ENCODE data around the gene ZNF862. TPM values are rescaled to one million over a fixed set of nuclear protein-coding genes. Genes with fewer than 3 reads are reported as not detected.
"Not testable (repeated sequence)": the region's sequence is repeated elsewhere in the genome, so short reads cannot be mapped to it uniquely, and the experiment has no call there.

ZNF862 gene
- total RNA-seq, 1 donor from 2014 or later, result 5.4 TPM

DNA sequence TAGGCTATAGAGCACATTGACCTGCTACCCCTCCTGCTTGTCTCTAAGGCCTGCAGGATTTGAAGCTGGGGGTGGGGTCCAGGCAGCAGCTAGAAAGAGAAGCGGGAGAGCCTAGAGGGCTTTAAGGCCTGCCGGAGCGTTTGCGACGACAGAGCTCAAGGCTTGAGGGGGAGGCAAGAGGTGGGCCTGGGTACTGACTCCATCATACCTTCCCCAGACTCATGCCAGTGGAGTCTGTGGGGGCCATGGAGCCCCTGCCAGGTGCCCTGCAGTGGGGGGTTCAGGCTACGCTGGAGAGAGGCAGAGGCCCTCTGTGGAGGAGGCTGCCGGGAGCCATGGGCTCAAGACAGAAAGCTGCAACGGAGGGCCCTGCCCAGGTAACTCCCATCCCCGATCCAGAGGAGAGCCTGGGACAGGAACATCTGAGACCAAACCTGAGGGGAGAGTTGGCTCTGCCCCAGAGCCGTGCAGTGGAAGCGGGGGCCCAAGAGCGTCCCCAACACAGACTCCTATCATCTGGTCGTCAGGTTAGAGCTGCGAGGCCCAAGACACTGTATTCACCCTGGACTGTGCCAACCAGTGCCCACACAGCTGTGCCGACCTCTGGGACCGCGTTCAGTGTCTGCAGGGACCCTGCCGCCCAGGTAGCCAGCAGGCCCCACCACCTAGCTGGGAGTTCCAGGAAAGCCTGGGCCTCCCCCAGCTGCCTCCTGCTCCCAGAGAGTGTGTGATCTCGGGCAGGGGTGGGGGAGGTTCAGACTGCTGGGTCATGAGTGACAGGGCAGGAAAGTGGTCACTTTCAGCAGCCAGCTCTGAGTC is 13.2 kb upstream of the ZNF862 start:
- no peak for DNase-seq (ENCODE audit: low read depth in 2 of 2)

DNA sequence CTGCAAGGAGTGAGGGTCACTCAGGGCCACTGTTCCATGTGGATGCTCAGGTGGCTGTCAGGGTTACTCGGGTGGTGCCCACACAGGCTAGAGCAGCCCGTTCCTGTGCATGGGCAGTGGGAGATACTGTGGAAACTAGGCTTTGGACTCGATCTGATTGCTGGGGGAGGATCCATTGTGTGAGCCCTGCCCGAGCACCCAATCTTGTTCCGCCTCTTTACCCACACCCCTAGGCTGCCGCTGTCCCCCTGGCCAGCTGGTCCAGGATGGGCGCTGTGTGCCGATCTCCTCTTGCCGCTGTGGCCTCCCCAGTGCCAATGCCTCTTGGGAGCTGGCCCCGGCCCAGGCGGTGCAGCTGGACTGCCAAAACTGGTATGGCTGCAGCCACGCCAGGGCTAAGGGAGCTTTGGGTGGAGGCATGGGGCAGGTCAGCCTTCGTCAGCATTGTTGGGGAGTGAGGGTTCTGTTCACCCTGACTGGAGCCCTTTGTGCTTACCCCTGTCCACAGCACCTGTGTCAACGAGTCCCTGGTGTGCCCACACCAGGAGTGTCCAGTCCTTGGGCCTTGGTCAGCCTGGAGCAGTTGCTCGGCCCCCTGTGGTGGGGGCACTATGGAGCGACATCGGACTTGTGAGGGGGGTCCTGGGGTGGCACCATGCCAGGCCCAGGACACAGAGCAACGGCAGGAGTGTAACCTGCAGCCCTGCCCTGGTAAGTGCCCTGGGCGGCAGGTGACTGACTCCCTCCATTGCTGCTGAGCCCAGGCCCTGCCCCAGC is 12.4 kb upstream of the ZNF862 start:
- no peak for DNase-seq (ENCODE audit: low read depth in 2 of 2)

DNA sequence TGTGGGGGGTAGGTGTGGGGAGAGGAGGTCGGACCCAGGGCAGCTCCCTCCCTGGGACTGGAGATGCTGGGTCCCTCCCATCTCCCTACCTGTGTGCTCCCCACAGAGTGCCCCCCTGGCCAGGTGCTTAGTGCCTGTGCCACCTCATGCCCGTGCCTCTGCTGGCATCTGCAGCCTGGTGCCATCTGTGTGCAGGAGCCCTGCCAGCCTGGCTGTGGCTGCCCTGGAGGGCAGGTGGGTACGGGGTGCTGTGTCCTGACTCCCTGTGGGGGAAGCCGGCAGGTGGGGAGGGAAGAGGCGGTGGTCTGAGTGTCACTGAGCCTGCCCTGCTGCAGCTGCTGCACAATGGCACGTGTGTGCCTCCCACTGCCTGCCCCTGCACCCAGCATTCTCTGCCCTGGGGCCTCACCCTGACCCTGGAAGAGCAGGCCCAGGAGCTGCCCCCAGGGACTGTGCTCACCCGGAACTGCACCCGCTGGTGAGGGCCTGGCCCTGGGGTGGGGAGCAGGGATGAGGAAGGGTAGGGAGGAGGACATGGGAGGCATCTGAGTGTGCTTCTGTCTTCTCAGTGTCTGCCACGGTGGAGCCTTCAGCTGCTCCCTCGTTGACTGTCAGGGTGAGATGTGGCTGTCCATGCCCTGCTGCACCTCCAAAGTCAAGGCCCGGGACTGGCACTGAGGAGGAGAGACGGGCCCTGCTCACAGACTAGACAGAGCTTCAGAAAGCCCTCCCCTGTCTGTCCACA is 11.7 kb upstream of the ZNF862 start:
- DNase-seq (ENCODE audit: low read depth in 2 of 2), result no peak

DNA sequence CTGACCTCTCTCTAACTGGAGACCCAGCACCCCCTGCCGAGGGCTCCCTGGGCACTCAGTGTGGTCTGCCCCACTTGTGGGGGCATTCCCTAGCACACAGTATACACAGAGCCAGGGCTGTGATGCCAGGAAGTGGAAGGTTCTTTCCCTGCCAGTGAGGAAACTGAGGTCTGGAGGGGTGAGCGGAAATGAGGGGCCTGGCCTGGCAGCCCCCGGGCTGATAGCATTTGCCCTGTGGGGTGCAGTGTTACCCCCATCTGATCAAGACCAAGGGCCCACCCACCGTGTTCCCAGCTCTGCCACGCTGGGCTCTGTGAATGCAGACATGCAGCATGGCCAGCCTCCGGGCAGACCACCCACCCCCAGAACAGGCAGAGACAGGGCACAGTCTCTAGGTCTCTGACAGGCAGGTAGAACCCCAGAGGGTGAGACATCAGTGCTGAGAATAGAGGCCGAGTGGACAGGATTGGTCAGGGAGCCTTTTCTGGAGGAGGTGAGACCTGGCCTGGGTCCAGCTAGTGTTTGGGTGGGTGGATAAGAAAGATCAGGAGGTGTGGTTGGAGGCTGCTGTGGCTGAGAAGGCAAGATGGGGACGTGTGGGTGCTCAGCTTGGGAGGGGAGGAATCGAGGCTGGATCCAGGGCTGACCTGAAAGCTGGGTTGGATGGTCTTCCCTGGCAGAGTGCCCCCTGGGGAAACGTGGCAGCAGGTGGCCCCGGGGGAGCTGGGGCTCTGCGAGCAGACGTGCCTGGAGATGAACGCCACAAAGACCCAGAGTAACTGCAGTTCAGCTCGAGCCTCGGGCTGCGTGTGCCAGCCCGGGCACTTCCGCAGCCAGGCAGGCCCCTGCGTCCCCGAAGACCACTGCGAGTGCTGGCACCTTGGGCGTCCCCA is 10.8 kb upstream of the ZNF862 start:
- DNase-seq (ENCODE audit: low read depth in 2 of 2), result no peak

DNA sequence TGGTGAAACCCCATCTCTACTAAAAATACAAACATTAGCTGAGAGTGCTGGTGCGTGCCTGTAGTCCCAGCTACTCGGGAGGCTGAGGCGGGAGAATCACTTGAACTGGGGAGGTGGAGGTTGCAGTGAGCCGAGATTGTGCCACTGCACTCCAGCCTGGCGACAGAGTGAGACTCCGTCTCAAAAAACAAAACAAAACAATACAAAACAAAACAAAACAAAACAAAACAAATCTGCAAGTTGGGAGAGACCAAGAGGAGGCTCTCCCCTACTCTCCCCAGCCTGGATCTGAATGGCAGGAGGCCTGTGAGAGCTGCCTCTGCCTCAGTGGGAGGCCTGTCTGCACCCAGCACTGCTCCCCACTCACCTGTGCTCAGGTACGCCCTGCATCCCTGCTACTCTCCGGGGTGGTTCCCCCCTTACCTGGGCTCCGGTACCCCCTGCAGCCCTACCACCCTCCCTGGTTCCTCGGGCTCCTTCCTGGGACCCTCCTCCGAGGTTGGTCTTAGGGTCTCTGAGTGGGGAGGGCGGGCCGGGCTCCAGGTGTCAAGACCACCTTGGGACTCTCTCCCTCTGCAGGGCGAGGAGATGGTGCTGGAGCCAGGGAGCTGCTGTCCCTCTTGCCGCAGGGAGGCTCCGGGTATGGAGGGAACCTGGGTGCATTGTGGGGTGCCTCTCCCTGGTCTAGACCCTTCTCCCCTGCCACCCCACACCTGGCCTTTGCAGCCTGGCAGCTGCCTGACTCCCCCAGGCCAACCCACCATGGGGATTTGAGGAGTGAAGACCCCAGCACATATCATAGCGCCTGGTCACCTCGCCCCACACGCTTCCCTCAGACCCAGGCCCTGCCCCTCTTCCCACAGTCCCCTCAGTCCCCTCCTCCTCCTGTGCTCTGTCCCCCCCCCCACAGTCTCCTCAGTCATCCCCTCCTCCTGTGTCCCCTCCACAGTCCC is 9.5 kb upstream of the ZNF862 start:
- no peak for DNase-seq (ENCODE audit: low read depth in 2 of 2)

DNA sequence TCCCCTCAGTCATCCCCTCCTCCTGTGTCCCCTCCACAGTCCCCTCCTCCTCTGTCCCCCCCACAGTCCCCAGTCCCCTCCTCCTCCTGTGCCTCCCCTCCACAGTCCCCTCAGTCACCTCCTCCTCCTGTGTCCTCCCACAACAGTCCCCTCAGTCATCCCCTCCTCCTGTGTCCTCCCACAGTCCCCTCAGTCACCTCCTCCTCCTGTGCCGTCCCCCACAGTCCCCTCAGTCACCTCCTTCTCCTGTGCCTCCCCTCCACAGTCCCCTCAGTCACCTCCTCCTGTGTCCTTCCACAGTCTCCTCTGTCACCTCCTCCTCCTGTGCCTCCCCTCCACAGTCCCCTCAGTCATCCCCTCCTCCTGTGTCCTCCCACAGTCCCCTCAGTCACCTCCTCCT is 7.6 kb upstream of the ZNF862 start:
- not testable (repeated sequence) for DNase-seq (ENCODE audit: low read depth in 2 of 2)

DNA sequence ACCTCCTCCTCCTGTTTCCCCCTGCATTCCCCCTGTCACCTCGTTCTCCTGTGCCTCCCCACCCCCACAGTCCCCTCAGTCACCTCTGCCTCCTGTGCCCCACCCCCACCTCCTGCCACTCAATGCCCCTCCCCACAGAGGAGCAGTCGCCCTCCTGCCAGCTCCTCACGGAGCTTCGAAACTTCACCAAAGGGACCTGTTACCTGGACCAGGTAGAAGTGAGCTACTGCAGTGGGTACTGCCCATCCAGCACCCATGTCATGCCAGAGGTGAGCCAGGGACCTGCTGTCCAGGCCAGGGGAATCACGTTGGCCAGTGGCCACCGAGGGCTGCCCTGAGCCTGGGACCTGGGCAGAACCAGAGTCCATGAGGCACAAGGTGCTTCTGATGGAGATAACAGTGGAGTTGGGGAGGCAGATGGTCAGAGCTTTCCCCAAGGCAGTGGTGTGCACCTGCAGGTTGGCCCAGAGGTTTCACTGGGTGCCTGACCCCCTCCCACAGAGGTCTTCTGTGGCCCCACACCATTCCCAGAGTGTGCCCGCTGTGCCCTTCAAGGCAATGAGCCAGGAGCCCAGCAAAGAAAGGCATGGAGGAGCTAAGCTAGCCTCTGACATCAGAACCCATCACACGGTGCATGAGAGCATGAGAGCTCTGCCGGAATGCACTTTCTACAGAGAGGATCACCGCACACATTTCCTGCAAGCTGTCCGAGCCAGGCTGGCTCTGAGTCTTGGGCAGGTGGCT is 7.0 kb upstream of the ZNF862 start:
- no peak for DNase-seq (ENCODE audit: low read depth in 2 of 2)

DNA sequence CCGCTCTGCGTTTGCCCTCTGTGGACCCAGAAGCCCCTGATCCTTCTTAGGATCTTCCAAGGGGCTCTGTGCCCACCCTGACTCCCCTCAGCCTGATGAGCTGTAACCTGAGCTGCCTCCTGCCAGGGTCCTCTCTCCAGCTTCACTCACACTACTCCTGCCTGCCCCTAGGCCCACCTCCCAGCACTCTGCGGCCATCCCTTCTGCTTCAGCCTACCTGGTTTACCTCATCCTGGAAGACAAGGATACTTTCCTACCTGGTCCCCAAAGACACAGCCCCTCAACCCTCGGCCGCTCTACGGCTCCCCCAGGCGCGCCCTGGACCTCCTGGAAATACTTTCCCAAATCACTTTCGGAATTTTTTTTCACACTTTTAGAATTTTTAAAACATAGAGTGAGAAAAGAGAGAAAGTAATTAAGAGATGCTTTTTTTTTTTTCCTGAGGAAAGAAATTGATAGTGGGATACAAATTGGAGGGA is 6.4 kb upstream of the ZNF862 start:
- DNase-seq (ENCODE audit: low read depth in 2 of 2), result no peak

DNA sequence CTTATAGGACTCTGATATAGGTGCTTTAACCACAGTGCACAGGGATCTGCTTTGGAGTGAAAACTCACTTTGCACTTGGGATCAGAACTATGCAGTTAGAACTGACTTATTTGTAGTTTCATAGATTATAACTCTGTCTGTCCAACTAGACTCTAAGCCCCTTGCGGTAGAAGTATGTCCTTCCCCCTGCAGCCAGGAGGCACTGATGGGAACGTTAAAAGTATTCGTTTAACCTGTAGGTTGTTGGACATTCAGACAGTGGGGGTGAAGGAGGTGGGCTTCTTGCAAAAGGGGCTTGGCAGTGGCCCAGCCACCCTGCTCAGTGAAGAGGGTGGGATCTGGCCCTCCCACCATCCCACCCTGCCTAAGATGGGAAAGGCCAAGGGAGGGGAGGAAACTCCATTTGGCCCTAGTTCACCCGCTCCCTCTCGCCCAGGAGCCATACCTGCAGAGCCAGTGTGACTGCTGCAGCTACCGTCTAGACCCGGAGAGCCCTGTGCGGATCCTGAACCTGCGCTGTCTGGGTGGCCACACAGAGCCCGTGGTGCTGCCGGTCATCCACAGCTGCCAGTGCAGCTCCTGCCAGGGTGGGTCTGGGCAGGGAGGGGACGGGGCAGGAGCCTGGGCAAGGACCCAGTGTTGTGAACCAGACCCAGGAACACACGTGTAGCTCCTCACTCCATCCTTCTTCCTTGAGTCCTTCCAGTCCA is 5.7 kb upstream of the ZNF862 start:
- DNase-seq (ENCODE audit: low read depth in 2 of 2), result no peak

DNA sequence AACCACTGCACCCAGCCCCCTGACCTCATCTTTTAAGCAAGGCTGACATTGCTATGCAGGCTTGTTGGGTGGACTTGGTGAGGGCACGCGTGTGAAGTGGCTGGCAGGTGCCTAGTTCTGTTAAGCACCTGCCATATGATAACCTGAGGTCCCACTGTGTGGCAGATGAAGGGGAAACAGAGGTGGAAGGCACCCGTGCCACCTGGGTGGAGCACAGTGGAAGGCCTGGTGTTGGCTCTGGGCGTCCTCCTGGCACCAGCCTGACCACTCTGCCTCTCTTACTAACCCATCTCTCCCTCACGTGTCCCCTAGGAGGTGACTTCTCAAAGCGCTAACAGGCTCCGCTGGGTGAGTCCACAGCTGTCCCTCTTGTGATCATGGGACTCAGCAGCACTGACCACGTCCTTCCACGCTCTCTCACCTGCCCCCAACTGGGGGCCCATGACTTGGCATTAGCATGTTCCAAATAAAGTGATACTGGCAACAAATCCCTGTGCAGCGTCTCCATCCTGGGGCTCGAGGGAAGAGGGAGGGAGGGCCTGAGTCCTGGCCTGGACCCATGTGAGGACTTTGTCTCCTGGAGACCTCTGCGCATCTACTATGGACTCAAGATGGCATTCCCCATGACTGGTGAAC is 4.6 kb upstream of the ZNF862 start:
- DNase-seq (ENCODE audit: low read depth in 2 of 2), result no peak

DNA sequence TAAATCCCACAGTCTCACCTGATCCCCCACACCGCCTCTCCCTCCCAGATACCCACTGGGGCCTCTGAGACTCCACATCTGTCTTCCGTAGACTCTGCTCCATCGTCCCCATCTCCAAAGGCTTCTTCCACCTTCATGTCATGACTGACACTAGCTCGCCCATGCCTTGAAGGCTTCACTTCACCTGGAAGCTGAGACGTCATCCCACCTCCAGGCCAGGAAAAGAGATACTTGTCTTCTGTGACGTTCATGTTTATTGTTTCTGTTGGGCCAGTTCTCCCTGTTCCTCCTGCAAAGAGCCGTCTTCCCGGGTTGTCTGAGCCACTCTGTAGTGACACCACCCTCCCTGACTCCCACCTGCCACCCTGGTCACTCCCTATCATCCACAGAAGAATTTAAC is 3.6 kb upstream of the ZNF862 start:
- DNase-seq (ENCODE audit: low read depth in 2 of 2), result no peak

DNA sequence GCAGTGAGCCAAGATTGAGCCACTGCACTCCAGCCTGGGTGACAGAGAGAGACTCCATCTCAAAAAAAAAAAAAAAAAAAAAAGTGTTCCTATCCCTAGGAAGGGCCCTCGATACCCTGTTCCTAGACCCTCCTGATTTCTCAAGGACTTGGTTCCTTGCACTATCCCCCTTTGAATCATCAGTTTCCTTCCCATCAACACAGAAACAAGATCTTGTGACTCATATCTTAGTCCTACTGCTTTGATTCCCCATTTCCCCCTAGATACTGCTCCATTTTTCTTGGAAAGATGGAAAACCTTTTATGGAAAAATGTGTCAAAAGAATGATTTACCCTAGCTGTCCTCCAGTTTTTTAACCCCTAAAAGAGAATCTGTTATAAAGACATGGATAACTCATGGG is 1.7 kb upstream of the ZNF862 start:
- peak in 1 of 2 donors; percentile 72 for DNase-seq (ENCODE audit: low read depth in 2 of 2)

DNA sequence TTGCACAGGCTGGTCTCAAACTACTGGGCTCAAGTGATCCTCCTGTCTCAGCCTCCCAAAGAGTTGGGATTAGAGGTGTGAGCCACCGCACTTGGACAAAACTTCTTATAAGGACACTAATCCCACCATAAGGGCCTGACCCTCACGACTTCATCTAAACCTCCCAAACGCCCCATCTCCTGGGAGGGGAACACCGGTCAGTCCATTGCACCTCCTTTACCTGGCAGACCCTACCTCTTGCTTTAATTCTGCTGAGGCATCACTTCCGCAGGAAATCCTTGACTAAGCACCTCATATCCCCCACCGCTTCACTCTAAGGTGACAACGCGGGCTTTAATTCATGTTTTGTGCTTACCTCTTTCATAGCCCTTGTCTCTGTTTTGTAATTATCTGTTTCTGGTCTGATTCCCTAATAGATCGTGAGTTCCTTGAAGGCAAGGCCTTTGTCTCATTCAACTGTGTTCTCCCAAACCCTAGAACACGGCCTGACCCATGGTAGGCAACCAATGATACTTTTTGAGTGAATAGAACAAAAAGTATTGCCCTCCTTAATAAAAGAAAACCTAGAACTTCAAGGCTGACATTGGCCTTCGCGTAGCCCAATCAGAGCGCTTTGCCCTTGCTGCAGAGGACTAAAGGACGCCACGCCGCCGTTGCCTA is 481 bp upstream of the ZNF862 start:
- DNase-seq (ENCODE audit: low read depth in 2 of 2), result no peak

DNA sequence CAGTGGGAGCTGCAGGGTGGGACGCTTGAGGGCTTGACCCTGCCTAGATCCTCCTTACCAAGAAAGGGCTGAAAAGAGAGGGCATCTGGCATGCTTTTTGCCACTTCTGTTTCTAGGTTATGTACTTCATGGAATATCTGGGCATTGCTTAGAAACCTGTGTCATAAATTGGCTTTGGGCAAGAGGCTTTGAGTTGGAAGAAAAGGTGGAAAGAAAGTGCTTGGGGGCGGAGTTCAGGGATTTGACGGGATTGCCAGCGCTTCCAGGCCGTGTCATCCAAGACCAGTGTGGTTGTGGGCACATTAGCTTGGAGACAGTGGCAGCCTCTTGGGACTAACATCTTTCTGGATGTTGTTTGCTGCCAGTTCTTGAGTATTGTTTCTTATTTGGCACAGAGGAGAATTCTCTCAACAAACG is 825 bp downstream of the ZNF862 start:
- DNase-seq (ENCODE audit: low read depth in 2 of 2), result peak in 1 of 2 donors; percentile 14

DNA sequence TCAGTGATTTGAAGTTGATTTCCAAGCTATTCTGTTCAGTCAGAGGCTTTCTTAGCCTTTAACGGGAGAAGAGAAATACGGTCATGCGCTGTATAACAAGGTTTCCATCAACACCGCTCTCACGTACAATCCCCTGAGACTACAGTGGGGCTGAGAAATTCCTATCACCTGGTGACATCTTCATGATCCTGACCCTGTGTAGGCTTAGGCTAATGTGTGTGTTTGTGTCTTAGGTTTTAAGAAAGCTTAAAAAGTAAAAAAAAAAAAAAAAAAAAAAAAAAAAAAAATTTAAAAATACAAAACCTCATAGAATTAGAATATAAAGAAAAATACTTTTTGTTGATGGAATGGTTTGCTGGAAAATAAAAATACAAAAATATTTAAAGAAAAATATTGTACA is 1.8 kb downstream of the ZNF862 start:
- no peak for DNase-seq (ENCODE audit: low read depth in 2 of 2)

DNA sequence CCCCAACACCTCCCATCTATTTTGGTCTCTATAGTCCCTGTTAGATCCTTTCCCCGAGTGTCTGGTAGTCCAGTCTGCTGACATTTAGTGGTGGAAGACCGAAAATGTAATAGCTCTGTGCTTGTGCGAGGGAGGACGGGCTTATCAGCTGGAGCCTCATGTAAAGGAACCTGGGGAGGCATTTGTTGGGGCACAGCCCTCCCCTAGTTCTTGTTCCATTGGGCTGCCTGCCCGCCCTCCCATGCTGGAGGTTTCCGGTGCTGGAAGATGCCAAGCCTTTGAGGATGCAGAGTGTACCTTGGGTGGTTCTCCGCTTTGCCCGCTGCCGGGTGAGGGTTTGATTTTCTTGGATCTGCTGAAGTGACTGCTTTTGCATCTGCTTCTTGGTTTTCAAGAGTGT is 5.4 kb downstream of the ZNF862 start:
- DNase-seq (ENCODE audit: low read depth in 2 of 2), result no peak

DNA sequence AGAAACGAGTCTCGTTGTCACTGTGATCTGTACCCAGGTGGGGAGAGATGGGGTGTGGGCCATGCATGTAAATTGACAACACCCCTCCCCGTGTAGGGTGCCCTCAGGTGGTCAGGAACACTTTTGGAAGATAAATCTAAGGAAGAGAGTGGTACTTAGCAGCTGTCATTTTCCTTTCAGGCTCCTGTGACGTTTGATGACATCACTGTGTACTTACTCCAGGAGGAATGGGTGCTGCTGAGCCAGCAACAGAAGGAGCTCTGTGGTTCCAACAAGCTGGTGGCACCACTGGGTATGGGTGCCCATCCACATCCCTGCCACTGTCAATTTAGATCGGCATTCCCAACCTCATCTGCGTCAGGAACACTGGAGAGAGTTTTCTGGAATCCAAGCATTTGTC is 6.3 kb downstream of the ZNF862 start:
- DNase-seq (ENCODE audit: low read depth in 2 of 2), result no peak

Data from lung microvascular endothelial cell (primary cell).